SKM-1 treated with dmso at 0.1 percent for 144 hours (cell line): Measurements from ENCODE around the gene HPN.
"Not testable (repeated sequence)": the region's sequence is repeated elsewhere in the genome, so short reads cannot be mapped to it uniquely, and the experiment has no call there.

ENCODE experiments used
- DNase-seq: peaks from one replicate; lab custom pipeline; 2025; ENCODE audit not compliant: unreplicated experiment; lab: John Stamatoyannopoulos, UW

The HPN gene

DNA sequence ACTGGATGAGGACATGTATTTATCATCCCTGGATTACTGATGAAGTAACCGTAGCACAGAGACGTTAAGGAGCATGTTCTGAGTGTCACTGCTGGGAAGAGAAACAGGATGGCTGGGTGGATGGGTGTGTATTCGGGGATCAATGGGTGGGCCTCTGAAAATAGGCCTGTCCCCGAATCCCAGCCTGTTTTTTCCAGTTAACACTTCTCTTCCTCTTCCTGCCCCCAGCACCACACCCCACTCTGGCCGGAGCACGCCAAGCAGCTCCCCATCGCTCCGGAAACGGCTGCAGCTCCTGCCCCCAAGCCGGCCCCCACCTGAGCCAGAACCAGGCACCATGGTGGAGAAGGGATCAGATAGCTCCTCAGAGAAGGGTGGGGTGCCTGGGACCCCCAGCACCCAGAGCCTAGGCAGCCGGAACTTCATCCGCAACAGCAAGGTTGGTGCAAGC, 32.6 kb upstream of the HPN start:
- DNase-seq: no peak

DNA sequence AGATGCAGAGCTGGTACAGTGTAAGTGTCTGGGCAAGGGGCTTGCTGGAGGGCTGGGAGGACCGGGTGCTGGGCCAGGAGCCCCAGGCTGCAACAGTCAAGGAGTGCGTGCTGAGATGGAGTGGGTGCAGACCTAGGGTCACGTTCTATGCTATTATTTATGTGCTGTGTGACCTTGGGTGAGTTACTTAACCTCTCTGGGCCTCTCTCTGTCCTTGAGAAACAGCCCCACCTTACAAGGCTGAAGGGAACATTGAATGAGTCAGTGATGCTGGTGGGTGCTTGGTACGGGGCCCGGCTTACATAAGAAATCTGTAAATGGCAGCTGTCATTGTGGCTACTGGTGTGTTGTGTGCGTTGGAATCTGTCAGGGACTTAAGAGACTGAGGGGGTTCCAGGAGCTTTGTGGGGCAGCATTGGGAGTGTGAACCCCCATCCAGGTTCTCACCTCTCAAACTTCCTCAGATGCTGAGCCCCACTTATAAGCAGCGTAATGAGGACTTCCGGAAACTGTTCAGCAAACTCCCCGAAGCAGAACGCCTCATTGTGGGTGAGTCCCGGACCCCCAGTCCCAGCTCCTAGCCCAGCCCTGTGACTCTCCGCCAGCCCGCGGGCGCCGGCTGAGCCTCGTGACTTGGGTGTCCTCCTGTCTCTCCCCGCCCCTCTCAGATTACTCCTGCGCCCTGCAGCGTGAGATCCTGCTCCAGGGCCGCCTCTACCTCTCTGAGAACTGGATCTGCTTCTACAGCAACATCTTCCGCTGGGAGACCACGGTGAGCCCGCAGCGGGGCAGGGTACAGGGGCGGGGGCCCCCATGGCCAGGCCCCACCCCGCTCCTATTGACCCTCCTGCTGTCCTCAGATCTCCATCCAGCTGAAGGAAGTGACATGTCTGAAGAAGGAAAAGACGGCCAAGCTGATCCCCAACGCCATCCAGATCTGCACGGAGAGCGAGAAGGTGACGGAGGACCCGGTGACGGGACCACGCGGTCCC, 31.8 kb upstream of the HPN start:
- no peak for DNase-seq

DNA sequence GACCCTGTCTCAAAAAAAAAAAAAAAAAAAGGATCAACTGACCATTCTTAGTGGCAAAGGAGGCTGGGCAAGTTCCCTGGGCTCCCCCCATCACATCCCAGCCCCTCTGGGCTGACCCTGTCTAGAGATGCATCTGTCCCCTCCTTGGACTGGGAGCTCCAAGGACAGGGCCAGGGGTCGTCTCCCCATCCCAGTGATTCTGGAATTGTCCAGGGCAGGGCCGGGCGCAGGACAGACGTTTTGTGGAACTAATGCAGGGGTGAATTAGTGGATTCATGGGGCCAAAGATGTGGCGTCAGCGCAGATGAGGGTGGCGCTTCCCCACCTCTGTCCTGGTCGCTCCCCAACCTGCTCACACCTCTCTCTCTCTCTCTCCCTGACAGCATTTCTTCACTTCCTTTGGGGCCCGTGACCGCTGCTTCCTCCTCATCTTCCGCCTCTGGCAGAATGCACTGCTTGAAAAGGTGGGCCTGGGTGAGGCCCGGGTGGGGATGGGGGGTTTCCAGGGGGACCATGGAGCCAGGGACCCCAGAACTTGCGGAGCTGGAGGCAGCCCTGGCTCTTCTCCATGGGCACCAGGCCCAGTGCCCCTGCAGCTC, 30.3 kb upstream of the HPN start:
- DNase-seq: peak; percentile 20

DNA sequence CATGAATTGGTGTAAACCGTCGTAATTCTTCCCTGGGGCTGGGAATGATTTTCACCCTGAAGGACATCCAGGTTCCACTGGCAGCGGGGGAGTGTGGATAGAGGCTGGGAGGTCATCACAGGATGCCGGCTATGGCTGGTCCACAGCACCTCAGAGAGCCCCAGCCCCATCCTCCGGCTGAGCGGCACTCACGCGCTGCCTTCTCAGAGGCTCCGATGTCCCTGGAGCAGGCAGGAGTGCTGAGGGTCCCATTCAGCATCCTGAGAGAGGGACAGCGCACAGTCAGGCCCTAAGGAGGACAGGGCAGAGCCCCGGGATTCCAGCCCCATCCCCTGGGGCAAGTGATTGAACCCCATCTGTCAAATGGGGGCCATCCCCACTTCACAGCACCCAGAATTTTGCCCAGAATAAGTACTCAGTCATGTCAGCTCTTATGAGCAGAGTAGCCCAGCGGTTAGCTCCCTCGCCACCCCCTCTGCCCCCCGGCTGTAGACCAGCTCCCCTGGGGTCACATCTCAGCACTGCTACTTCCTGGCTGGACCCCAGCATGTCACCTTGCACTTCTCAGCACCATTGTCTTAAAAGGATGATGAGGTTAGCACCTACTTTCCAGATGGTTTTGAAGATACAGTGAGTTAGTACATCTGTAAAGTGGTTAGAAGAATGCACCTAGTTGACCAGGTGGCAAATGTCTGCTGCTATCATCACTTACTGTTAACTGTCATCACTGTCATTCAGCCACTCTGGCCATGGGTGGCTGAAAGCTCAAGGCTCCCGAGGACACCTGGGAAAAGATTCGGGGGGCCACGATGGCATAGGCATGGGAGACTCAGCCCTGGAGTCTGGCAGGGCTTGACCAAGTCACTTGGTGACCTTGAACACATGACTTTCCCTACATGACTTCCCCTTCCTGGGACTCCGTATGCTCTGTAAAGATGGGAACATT, 29.5 kb upstream of the HPN start:
- no peak for DNase-seq

DNA sequence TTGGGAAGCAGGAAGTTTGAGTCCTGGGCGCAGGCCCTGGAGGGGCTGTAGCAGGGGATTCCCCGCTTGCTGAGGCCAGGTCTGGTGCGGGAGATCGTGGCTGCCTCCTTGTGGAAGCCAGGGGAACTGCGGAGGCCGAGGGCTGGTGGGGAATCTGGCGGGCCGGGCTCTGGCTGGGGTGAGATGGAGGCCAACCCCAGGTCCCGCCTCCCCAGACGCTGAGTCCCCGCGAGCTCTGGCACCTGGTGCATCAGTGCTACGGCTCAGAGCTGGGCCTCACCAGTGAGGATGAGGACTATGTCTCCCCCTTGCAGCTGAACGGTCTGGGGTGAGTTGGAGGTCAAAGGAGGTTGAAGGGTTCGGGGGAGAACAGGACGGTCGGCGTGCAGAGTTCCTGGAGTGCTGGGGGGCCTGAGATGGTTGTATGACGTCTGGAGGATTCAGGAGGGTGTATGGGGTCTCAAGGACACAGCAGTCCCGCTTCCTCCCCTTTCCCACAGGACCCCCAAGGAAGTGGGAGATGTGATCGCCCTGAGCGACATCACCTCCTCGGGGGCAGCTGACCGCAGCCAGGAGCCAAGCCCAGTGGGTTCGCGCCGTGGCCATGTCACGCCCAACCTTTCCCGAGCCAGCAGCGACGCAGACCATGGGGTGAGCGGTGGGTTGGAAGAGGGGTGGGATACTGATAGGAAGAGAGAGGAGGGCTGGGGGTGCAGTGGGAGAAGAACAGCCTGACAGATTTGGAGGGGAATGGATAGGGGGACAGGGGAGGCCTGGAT, 28.3 kb upstream of the HPN start:
- peak; percentile 17 for DNase-seq

DNA sequence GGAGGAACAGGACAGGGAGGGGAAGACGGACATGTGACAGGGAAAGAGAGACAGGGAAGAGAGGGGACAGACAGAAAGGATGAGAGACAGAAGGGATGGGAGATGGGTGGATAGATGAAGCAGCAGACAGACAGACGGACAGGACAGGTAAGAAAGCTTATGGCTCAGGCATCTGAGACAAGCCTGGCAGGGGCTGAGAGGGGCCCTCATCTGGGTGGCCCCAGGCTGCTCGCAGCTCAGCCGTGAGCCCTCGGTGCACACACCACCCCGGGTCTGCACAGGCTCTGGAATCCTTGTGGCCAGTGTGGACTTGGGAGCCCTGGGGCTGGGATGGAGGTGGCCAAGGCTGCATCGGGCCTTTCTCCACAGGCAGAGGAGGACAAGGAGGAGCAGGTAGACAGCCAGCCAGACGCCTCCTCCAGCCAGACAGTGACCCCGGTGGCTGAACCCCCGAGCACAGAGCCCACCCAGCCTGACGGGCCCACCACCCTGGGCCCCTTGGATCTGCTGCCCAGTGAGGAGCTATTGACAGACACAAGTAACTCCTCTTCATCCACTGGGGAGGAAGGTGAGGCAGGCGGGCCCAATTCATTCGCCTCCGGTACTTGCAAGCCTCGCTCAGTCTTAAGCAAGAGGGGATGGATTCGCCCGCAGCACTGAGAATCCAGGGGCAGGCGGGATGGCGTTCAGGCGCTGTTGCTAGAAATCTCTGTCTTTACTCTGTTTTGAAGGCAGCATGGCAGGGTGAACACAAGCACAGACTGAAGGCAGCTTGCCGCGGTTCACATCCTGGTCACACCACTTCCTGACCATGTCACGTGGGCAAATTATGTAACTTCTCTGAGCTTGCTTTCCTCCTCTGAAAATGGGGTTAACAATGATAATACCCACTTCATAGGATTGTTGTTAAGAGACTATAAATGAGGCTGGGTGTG, 27.4 kb upstream of the HPN start:
- peak; percentile 90 for DNase-seq

DNA sequence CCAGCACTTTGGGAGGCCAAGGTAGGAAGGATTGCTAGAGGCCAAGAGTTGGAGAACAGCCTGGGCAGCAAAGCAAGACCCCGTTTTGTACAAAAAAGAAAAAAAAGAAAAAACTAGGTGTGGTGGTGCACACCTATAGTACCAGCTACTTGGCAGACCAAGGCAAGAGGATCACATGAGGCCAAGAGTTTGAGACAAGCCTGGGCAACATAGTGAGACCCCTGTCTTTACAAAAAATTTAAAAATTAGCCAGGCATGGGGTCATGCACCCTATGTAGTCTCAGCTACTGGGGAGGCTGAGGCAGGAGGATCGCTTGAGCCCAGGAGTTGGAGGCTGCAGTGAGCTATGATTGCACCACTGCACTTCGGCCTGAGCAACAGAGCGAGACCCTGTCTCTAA, 26.7 kb upstream of the HPN start:
- not testable (repeated sequence) for DNase-seq

DNA sequence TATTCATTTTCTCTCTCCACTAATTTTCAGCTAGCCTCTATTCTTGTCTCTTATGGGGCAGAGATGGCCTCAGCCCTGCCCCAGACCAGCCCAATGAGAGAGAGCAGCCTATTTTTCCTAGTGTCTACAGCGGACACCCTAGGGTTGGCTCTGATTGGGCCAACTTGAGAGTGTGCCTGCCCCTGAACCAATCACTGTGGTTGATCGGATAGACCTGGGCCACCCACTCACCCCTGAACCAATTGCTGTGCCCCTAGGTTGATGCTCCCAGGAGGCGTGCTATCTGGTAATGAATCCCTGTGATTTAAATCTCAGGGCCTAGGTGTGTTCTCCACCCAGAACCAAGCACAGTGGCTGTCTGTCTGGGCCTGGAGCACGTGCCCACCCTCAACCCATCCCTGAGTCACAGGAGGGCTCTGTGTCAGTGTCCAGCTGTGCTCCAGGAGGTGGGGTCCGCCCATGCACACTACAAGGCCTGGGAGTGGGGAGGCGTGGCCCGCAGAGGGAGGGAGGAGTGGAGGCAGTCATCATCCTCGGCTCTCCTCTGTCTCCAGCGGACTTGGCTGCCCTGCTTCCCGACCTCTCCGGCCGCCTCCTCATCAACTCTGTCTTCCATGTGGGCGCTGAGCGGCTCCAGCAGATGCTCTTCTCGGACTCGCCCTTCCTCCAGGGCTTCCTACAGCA, 26.1 kb upstream of the HPN start:
- no peak for DNase-seq

DNA sequence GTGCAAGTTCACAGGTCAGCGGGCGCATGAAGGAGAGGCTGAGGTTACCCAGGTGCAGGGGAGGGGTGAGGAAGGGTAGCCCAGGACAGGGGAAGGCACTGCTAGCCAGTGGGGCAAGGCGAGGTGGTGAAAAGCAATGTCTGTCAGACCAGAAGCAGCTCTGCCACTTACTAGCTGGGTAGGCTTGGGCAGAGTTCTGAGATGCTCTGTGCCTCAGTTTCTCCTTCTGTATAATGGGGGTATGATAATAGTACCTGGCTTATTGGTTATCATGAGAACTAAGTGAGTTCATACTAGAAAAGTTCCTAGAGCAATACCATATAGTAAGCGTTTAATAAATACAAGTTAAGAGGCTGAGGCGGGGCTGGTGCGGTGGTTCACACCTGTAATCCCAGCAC, 25.6 kb upstream of the HPN start:
- DNase-seq: no peak

DNA sequence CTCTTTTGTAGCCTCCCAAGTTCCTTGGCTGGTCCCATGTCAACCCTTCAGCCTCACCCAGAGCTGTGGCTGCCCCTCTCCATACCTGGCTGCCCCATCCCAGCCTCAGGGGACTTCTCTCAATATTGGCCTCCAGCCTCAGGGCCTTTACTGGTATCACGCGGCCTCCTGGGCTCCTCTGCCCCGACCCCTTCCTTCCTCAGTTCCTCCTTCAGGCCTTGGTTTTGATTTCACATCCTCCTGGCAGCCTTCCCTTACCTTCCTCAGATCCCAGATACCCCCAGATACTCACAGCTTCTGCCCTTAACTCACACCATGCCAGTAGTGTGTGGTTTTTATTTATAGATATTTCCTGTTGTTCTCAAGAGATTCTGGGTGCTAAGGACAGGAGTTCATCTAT, 24.0 kb upstream of the HPN start:
- no peak for DNase-seq

DNA sequence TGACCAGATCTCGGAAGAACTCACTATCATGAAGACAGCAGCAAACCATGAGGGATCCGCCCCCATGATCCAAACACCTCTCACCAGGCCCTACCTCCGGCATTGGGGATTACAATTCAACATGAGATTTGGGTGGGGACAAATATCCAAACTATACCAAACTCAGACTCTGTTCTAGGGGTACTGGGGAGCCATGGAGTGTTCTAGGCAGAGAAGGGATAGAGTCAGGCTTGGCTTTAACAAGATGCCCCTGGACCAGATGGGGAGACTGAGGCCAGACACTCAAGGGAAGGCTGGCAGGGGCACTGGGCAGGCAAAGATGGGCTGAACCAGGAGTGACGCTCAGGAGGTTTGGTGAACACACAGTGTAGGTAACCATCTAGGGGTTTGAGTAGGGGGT, 23.1 kb upstream of the HPN start:
- no peak for DNase-seq

DNA sequence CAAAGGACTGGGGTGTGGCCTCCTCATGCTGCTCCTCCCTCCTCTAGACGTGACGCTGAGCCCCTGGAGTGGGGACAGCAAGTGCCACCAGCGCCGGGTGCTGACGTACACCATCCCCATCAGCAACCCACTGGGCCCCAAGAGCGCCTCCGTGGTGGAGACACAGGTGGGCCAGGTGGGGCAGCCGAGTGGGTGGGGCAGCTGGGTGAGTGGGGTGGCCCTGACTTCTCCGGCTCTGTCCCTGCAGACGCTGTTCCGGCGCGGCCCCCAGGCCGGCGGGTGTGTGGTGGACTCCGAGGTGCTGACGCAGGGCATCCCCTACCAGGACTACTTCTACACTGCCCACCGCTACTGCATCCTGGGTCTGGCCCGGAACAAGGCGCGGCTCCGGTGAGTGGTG, 22.4 kb upstream of the HPN start:
- no peak for DNase-seq

DNA sequence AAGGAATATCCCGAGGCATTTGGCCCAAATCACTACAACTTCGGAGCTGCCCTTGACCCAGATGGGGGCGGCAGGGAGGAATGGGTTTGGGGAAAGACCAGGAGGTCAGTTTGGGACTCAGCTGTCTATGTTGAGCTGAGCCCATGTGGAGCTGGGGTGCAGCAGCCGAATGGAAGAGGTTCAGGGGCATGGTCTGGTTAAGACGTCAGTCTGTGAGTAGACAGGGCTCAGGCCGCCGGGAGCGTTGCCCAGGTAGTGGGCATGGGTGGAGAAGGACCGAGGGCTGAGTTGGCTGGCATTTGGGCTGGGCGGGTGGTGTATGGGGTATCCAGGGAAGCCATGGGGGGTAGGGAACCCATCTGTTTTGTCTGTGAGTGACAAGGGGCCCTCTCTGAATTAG, 20.5 kb upstream of the HPN start:
- DNase-seq: no peak

DNA sequence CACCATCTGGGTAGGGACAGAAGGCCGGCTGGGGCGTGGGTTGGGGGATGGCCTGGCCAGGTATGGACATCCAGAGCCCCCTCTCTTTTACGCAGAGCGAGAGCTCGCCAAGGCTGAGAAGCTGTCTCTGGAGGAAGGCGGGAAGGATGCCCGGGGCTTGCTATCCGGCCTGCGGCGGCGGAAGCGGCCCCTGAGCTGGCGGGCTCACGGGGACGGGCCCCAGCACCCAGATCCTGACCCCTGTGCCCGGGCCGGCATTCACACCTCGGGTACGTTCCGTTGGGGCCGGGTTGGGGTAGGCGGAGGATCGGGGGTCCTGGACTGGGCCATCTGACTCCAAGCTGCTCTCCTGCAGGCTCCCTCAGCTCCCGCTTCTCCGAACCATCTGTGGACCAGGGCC, 19.9 kb upstream of the HPN start:
- DNase-seq: no peak

DNA sequence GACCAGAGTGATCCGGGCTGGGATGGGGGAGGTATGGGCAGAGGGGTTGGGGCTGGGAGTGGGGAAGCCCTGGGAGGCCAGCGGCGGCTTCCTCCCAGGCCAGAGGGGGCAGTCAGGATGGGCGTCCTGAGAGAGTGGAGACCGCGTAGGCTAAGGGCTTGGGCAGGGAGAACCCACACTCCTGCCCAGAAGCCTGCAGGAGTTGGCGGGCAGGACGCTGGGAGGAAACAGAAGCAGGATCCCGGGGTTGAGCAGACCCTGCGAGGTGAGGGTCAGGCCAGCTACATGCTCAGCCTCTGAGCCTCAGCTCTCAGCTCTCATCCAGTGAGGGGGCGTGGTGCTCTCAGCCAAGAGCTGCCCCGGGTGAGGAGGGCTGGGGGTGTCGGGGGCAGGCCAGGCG, 19.1 kb upstream of the HPN start:
- no peak for DNase-seq

DNA sequence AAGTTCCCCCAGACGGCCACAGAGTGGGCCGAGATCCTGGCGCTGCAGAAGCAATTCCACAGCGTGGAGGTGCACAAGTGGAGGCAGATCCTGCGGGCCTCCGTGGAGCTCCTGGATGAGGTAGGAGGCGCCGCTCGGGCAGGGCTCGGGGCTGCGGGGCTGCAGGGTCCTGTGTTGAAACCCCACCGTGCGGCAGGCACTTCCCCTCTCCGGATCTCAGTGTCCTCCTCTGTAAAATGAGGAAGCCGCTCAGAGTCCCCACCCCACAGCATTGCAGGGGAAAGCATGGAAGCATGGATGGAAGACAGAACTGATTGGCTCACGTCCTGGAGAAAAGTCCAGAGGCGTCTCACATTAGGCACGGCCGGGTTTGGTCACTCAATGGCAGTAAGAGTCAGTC, 18.1 kb upstream of the HPN start:
- no peak for DNase-seq

DNA sequence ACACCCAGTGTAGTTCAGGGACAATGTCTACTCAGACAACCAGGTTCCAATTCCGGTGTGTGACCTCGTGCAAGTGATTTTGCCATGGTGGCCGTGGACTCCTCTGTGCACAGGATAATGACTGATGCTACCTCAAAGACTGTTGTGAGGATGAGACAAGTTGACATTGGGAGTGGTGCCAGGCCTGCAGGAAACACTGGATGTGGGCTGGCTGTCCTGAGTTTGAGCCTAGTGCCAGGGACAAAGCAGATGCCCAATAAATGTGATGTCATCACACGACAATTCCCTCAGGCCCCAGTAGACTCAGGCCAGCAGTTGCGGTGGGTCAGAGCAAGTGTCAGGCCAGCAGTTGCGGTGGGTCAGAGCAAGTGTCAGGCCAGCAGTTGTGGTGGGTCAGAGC, 17.4 kb upstream of the HPN start:
- DNase-seq: no peak

DNA sequence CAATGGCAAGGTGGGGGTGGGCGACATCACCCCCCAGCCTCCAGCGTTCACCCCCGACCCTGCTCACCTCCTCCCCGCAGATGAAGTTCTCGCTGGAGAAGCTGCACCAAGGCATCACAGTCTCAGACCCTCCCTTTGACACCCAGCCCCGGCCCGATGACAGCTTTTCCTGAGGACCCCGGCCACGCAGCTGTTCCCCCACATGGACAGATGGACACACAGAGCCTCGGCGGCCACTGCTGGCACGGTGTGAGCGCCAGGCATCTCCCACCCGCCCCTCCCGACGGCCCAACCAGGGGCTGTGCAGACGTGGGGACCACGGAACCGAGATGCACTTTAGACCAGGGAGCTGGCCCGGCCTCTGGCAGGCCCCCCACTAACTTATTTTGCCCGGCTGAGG, 15.6 kb upstream of the HPN start:
- DNase-seq: no peak

DNA sequence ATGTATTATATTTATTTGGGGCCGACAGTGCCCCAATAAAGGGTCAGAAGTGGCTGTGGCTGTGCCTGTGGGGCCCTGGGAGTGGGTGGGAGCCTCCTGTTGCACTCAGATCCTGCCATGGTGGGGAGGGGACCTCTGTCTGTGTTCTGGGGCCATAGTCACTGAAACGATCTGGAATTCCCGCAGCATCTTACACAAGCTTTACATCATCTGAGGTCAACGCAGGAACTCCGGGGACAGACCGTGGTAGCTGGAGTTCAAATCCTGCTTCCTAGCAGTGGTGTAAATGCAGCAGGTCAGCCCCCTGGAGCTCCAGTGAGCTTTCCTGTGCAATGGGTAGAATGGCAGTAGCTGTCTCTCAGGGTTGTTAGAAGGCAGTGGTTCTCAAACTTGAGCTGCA, 15.1 kb upstream of the HPN start:
- DNase-seq: no peak
